ENCODE results near the gene CD47. TPM values are rescaled to one million over a fixed set of nuclear protein-coding genes. Genes with fewer than 3 reads are reported as not detected.
A peak's percentile ranks its signal among the peaks of the same experiment; 100 is the strongest.

Gene CD47
- total RNA-seq, 6 donors from 2014 or later, result 79.6 to 352 (median 229) TPM

- peak overlapping the region in 2 of 4 donors; percentile 14 to 35 for H3K27ac ChIP-seq
- TF ChIP-seq POLR2AphosphoS5 (IDR thresholded peaks at IDR 0.05), result no peak
- TF ChIP-seq EP300 (IDR thresholded peaks at IDR 0.05), result no peak
- no peak for TF ChIP-seq POLR2A (IDR thresholded peaks at IDR 0.05)
- TF ChIP-seq, protein P1, sequence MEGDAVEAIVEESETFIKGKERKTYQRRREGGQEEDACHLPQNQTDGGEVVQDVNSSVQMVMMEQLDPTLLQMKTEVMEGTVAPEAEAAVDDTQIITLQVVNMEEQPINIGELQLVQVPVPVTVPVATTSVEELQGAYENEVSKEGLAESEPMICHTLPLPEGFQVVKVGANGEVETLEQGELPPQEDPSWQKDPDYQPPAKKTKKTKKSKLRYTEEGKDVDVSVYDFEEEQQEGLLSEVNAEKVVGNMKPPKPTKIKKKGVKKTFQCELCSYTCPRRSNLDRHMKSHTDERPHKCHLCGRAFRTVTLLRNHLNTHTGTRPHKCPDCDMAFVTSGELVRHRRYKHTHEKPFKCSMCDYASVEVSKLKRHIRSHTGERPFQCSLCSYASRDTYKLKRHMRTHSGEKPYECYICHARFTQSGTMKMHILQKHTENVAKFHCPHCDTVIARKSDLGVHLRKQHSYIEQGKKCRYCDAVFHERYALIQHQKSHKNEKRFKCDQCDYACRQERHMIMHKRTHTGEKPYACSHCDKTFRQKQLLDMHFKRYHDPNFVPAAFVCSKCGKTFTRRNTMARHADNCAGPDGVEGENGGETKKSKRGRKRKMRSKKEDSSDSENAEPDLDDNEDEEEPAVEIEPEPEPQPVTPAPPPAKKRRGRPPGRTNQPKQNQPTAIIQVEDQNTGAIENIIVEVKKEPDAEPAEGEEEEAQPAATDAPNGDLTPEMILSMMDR (IDR thresholded peaks at IDR 0.05), result no peak
- WGBS, 2 donors, result 73 to 78% methylated on average over 9 of the region's 9 CpGs
- H3K4me3 ChIP-seq, result no peak overlapping the region
- ATAC-seq (ENCODE audit: low FRiP score in 2 of 2) (peak in 1 of 2 donors; percentile 65), DNase-seq (peak in 1 of 2 donors; percentile 61)
- no peaks in the 10 kb centered on the region for H3K9me3 ChIP-seq
- H3K27me3 ChIP-seq, result no peaks in the 10 kb centered on the region
- peaks cover 0 to 24% (median 10%) of the 10 kb centered on the region in 4 donors for H3K4me1 ChIP-seq
- H3K36me3 ChIP-seq, result no peaks in the 10 kb centered on the region
Measured at GRCh38 chr3:108099679-108100428, 9.0 kb upstream of the CD47 start.

- Histone ChIP-seq H3K4me1 (peaks cover 0 to 24% (median 6%) of the 10 kb centered on the region in 4 donors), H3K4me3 (no peak overlapping the region), H3K36me3 (no peaks in the 10 kb centered on the region), H3K27me3 (no peaks in the 10 kb centered on the region), H3K9me3 (no peaks in the 10 kb centered on the region), H3K27ac (peak overlapping the region in 2 of 4 donors; percentile 14 to 35)
- WGBS, 2 donors, result 36 to 65% methylated on average over 3 of the region's 3 CpGs
- DNase-seq (no peak), ATAC-seq (ENCODE audit: low FRiP score in 2 of 2) (no peak)
- TF ChIP-seq, protein P1 (IDR thresholded peaks at IDR 0.05), result no peak
- TF ChIP-seq EP300 (IDR thresholded peaks at IDR 0.05), result no peak
- no peak for TF ChIP-seq POLR2AphosphoS5 (IDR thresholded peaks at IDR 0.05)
- TF ChIP-seq POLR2A (IDR thresholded peaks at IDR 0.05), result no peak
Measured at GRCh38 chr3:108099244-108099643, 8.4 kb upstream of the CD47 start.

DNA sequence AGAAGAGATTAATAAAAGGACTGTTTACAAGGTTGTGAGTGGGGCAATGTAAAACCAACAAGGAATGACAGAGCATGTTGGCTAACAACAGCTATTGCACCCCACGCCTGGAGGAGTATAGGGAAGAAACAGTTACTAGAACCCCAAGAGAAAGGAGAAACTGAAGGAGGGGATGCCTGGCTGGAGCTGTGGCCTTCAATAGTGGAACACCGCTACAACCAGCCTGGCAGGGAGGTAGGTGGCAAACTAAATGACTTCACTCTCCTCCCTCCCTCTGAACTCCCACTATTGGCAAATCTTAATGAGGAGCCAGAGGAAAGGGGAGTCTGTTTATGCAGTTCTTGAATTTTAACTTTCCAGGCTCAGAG, 7.2 kb upstream of the CD47 start:
- ATAC-seq (ENCODE audit: low FRiP score in 2 of 2), result no peak
- 58 to 80% methylated on average over 2 of the region's 2 CpGs for WGBS, 2 donors

DNA sequence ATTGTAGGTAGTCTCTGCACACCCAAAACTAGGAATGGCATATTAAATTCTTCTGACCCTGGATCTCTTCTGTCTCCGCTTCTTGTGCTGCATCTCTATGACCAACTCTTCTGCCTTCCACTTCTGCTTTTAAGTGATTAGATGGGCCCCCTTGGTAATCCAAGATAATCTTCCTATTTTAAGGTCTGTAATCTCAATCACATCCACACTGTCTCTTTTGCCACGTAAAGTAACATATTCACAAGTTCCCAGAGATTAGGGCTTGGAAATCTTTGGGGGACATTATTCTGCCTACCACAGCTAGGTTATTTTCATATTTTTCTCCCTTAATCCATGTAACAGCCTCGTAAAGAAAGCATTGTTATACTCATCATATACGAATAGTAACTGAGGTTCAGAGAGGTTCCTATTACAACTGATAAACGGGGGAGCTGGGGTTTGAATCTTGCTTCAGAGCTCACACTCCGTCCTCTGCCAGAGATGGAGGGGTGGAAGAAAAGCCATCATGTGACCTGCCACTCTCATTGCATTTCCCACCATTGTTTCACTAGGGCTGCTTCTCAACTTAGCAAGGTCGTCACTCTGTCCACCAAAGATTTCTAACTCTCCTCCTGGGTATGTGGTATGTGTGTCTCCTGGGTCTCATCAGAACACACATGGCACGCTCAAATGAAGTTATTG, 6.6 kb upstream of the CD47 start:
- no peaks in the 10 kb centered on the region for H3K36me3 ChIP-seq
- H3K4me1 ChIP-seq, result peaks cover 0 to 24% (median 5%) of the 10 kb centered on the region in 4 donors
- WGBS, 2 donors, result 86 to 94% methylated on average over 8 of the region's 8 CpGs
- H3K9me3 ChIP-seq, result no peaks in the 10 kb centered on the region
- H3K27ac ChIP-seq, result no peak overlapping the region
- TF ChIP-seq POLR2A (IDR thresholded peaks at IDR 0.05) (no peak), POLR2AphosphoS5 (IDR thresholded peaks at IDR 0.05) (no peak), EP300 (IDR thresholded peaks at IDR 0.05) (no peak)
- TF ChIP-seq, protein P1 (IDR thresholded peaks at IDR 0.05), result no peak
- no peak overlapping the region for H3K4me3 ChIP-seq
- ATAC-seq (ENCODE audit: low FRiP score in 2 of 2) (no peak), DNase-seq (no peak)
- H3K27me3 ChIP-seq, result no peaks in the 10 kb centered on the region

More for the DNA sequence above, 7.2 kb upstream of the CD47 start:
- Histone ChIP-seq H3K27ac (no peak overlapping the region), H3K4me1 (peaks cover 0 to 24% (median 5%) of the 10 kb centered on the region in 4 donors), H3K4me3 (no peak overlapping the region), H3K27me3 (no peaks in the 10 kb centered on the region), H3K36me3 (no peaks in the 10 kb centered on the region), H3K9me3 (no peaks in the 10 kb centered on the region)
- TF ChIP-seq EP300 (IDR thresholded peaks at IDR 0.05), result no peak
- TF ChIP-seq, protein P1 (IDR thresholded peaks at IDR 0.05), result no peak
- TF ChIP-seq POLR2A (IDR thresholded peaks at IDR 0.05), result no peak
- no peak for TF ChIP-seq POLR2AphosphoS5 (IDR thresholded peaks at IDR 0.05)
- DNase-seq, result no peak
